Measurements from ENCODE around the gene WNT7A. TPM values are rescaled to one million over a fixed set of nuclear protein-coding genes. Genes with fewer than 3 reads are reported as not detected.

The WNT7A gene
- total and polyA plus RNA-seq, 8 donors = 0.35 TPM; not detected in 7

GRCh38 chr3:13891492-13892073 is 11.7 kb upstream of the WNT7A start:
- Histone ChIP-seq H3K4me1 (peaks cover 8 to 16% (median 13%) of the 10 kb centered on the region in 4 donors), H3K27ac (no peak overlapping the region), H3K36me3 (no peaks in the 10 kb centered on the region), H3K4me3 (no peak overlapping the region), H3K27me3 (peaks cover 0 to 11% (median 0%) of the 10 kb centered on the region in 3 donors), H3K9me3 (no peaks in the 10 kb centered on the region)
- intact Hi-C loops (cut with DNase I; ENCODE audit: low total_unique reads) = no loop called here
- DNase-seq = peak in 1 of 2 donors; percentile 41
- WGBS, 5 donors = 62 to 74% (median 68%) methylated on average over 5 of the region's 5 CpGs
- TF ChIP-seq POLR2A (IDR thresholded peaks at IDR 0.05) (no peak), EP300 (IDR thresholded peaks at IDR 0.05) (no peak), POLR2AphosphoS5 (IDR thresholded peaks at IDR 0.05) (no peak)
- TF ChIP-seq, protein P1, sequence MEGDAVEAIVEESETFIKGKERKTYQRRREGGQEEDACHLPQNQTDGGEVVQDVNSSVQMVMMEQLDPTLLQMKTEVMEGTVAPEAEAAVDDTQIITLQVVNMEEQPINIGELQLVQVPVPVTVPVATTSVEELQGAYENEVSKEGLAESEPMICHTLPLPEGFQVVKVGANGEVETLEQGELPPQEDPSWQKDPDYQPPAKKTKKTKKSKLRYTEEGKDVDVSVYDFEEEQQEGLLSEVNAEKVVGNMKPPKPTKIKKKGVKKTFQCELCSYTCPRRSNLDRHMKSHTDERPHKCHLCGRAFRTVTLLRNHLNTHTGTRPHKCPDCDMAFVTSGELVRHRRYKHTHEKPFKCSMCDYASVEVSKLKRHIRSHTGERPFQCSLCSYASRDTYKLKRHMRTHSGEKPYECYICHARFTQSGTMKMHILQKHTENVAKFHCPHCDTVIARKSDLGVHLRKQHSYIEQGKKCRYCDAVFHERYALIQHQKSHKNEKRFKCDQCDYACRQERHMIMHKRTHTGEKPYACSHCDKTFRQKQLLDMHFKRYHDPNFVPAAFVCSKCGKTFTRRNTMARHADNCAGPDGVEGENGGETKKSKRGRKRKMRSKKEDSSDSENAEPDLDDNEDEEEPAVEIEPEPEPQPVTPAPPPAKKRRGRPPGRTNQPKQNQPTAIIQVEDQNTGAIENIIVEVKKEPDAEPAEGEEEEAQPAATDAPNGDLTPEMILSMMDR (IDR thresholded peaks at IDR 0.05) = no peak

GRCh38 chr3:13891017-13891392 is 11.1 kb upstream of the WNT7A start:
- no peak overlapping the region for H3K4me3 ChIP-seq
- no peak for DNase-seq
- TF ChIP-seq POLR2A (IDR thresholded peaks at IDR 0.05) = no peak
- no peak for TF ChIP-seq EP300 (IDR thresholded peaks at IDR 0.05)
- TF ChIP-seq, protein P1 (IDR thresholded peaks at IDR 0.05) = no peak
- no peak for TF ChIP-seq POLR2AphosphoS5 (IDR thresholded peaks at IDR 0.05)
- no peaks in the 10 kb centered on the region for H3K36me3 ChIP-seq
- H3K4me1 ChIP-seq = peaks cover 2 to 10% (median 7%) of the 10 kb centered on the region in 4 donors
- no peaks in the 10 kb centered on the region for H3K9me3 ChIP-seq
- intact Hi-C loops (cut with DNase I; ENCODE audit: low total_unique reads) = no loop called here
- peaks cover 0 to 12% (median 0%) of the 10 kb centered on the region in 3 donors for H3K27me3 ChIP-seq
- H3K27ac ChIP-seq = no peak overlapping the region

GRCh38 chr3:13890377-13891016 is 10.6 kb upstream of the WNT7A start:
- intact Hi-C loops (cut with DNase I; ENCODE audit: low total_unique reads) = no loop called here
- peak overlapping the region in 1 of 5 donors; percentile 1 for H3K27ac ChIP-seq
- 37 to 56% (median 46%) methylated on average over 13 of the region's 13 CpGs for WGBS, 5 donors

GRCh38 chr3:13888576-13888975 is 8.7 kb upstream of the WNT7A start:
- no peak for DNase-seq
- Histone ChIP-seq H3K4me1 (no peaks in the 10 kb centered on the region), H3K27me3 (peaks cover 0 to 10% (median 0%) of the 10 kb centered on the region in 3 donors), H3K27ac (no peak overlapping the region), H3K9me3 (no peaks in the 10 kb centered on the region), H3K36me3 (no peaks in the 10 kb centered on the region), H3K4me3 (no peak overlapping the region)
- TF ChIP-seq POLR2A (IDR thresholded peaks at IDR 0.05) (no peak), POLR2AphosphoS5 (IDR thresholded peaks at IDR 0.05) (no peak), EP300 (IDR thresholded peaks at IDR 0.05) (no peak)
- TF ChIP-seq, protein P1 (IDR thresholded peaks at IDR 0.05) = no peak
- WGBS, 5 donors = 80 to 100% (median 85%) methylated on average over 1 of the region's 1 CpG
- intact Hi-C loops (cut with DNase I; ENCODE audit: low total_unique reads) = loop anchor here (10.0 kb wide), 1 partner anchor 234 kb away; no protein-coding TSS in a partner anchor

More at GRCh38 chr3:13890377-13891016, 10.6 kb upstream of the WNT7A start:
- no peak overlapping the region for H3K4me3 ChIP-seq
- TF ChIP-seq POLR2A (IDR thresholded peaks at IDR 0.05) = no peak
- no peak for TF ChIP-seq EP300 (IDR thresholded peaks at IDR 0.05)
- TF ChIP-seq, protein P1 (IDR thresholded peaks at IDR 0.05) = no peak
- no peak for TF ChIP-seq POLR2AphosphoS5 (IDR thresholded peaks at IDR 0.05)
- DNase-seq = peak in 1 of 2 donors; percentile 47
- peaks cover 0 to 7% (median 5%) of the 10 kb centered on the region in 4 donors for H3K4me1 ChIP-seq
- H3K36me3 ChIP-seq = no peaks in the 10 kb centered on the region
- no peaks in the 10 kb centered on the region for H3K9me3 ChIP-seq
- H3K27me3 ChIP-seq = peaks cover 0 to 12% (median 0%) of the 10 kb centered on the region in 3 donors

Data from stomach (tissue), 9 donors.